Measurements from ENCODE around the gene ADPRHL1.
A peak's percentile ranks its signal among the peaks of the same experiment; 100 is the strongest.

ADPRHL1 gene

GRCh38 chr13:113452942-113453901, at the start of gene ADPRHL1:
ADPRHL1 (minus strand) TSS chr13:113453488; CDS start chr13:113453437, 51 bp downstream.
- no peak for DNase-seq

DNA sequence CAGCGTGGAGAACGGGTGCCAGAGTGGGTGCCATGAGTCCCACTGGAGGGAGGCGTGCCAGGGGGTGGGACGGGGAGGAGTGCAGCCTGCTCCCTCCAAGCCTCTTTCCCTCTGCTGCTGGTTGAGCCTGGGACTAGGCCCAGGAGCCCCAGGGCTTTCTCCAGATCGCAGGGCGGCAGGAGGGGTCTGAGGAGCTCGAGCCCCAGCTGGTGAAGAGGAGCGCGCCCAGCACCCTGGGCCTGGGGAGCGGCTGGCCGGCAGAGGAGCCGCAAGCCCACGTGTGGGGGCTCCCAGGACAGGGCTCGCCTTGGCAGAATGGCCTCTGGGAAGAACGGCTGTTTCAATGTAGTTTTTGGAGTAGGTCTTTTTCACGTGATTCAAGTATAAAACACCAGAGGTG, 49.4 kb upstream of the ADPRHL1 start:
- no peak for DNase-seq

DNA sequence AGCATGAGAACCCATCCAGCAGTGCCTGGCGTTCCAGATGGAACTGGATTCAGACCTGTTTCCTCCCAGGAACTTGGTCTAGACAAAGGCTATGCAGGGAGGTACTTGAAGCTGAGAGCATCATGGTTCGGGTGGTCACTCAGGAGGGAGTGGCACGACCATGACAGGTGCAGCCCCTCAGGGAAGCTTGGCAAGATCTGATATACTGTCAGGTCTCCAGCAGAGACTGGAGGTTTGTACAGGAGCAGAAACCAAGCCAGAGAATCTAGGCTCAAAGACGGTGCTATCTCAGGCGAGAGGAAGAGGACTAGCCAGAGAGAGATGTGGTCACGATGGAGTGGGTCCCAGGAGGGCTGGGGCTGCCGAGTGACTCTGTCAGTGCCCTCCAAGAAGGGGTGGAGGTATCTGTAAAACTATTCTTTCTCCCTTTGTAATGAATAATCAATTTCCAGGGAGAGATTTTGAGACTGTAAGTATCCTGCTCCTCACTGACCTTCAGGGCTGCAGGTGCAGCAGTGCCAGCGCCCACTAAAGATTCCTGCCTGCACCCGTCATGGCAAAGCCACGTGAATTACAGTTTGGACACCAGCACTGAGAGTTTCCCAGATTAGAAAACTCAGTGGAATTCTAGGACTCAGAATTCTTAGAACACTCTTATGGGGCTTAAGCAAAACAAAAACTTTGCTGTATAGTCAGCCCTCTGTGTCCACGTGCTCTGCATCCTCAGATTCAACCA, 47.4 kb upstream of the ADPRHL1 start:
- DNase-seq: no peak

- no peak for DNase-seq
Observed at GRCh38 chr13:113499936-113500335, 46.6 kb upstream of the ADPRHL1 start.

DNA sequence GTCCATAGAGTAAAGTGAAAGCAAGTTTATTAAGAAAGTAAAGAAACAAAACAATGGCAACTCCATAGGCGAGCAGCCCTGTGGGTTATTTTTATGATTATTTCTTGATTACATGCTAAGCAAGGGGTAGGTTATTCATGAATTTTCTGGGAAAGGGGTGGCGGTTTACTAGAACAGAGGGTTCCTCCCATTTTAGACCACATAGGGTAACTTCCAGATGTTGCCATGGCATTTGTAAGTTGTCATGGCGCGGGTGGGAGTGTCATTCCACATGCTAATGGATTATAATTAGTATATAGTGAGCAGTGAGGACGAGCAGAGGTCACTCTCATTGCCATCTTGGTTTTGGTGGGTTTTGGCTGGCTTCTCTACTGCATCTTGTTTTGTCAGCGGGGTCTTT, 45.6 kb upstream of the ADPRHL1 start:
- DNase-seq: no peak

- no peak for DNase-seq
Observed at GRCh38 chr13:113497217-113497616, 43.9 kb upstream of the ADPRHL1 start.

- no peak for DNase-seq
Observed at GRCh38 chr13:113495494-113496210, 42.4 kb upstream of the ADPRHL1 start.

DNA sequence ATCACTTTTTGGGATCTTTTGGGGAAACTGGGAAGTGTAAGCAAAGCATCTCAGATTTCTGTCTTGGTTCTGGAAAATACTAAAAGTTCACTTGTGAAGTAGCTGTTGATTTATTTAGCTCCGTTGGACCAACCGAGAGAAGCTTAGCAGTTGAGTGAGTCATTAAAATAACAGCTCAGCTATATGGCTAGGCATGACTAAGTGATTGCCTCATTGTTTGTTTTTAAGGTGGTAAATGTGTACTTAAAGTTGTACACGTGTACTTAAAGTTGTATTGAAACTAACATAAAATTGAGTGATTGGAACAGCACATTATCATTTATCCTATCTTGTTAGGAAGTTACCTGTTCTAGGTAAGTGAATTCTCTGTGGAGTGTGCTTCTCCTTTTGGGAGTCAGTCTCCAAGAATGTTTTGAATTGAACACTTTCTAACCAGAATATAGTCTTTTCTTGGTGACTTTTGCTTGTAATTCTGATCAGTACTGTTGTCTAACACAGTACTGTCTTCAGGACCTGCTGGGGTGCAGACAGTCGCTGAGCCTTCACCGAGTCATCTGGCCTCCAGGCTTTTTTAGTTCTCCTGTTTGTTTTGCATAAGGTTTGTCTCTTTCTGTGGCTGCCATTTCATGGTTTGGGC, 40.1 kb upstream of the ADPRHL1 start:
- no peak for DNase-seq

- DNase-seq: no peak
Observed at GRCh38 chr13:113491982-113492381, 38.7 kb upstream of the ADPRHL1 start.

DNA sequence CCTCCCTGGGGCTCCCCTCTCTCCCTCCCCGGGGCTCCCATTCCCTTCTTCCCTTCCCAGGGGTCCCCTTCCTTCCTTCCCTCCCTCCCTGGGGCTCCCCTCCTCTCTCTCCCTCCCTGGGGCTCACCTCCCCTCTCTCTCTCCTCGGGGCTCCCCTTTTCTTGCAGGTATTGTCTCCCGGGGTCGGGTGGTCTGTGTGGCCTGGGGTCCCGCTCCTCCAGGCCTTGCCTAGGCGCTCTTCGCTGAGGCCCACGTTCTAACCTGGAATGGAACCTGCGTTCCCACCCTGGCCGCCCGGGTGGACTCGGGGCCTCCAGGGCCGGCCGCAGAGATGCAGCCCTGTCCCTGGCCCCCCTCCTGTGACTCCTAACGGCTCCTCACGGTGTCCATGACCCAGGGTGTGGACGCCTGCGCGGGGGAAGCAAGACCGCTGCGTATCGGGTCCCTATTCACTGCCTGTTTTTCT, 38.2 kb upstream of the ADPRHL1 start:
- no peak for DNase-seq

GRCh38 chr13:113490496-113491417, 37.5 kb upstream of the ADPRHL1 start, which contains the start of gene DCUN1D2:
DCUN1D2 (minus strand) TSS chr13:113490711; CDS start chr13:113490669, 42 bp downstream.
- peak; percentile 86 for DNase-seq

GRCh38 chr13:113489549-113490495, 36.5 kb upstream of the ADPRHL1 start:
- DNase-seq: peak; percentile 57

GRCh38 chr13:113489171-113489548, 35.9 kb upstream of the ADPRHL1 start:
- no peak for DNase-seq

GRCh38 chr13:113488283-113488682, 35.0 kb upstream of the ADPRHL1 start:
- DNase-seq: no peak

- DNase-seq: no peak
Observed at GRCh38 chr13:113486698-113487097, 33.4 kb upstream of the ADPRHL1 start.

DNA sequence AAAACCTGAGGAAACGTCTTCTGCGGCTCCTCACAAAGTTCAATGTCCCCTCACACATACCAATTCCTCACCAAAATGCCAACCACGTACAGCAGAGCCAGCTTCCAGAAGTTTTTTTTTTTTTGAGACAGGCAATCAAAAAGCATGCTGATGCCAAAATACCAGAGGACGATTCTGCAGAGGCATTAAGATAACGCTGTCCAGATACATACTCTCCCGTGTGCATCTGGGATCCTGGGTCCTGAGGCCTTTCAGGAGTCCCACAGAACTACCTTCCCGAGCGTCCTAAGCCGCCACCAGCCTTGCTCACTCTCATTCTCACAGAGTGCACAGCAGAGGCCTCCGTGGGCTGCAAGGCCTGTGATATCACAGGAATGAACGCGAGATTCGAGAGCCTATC, 32.3 kb upstream of the ADPRHL1 start:
- DNase-seq: no peak

DNA sequence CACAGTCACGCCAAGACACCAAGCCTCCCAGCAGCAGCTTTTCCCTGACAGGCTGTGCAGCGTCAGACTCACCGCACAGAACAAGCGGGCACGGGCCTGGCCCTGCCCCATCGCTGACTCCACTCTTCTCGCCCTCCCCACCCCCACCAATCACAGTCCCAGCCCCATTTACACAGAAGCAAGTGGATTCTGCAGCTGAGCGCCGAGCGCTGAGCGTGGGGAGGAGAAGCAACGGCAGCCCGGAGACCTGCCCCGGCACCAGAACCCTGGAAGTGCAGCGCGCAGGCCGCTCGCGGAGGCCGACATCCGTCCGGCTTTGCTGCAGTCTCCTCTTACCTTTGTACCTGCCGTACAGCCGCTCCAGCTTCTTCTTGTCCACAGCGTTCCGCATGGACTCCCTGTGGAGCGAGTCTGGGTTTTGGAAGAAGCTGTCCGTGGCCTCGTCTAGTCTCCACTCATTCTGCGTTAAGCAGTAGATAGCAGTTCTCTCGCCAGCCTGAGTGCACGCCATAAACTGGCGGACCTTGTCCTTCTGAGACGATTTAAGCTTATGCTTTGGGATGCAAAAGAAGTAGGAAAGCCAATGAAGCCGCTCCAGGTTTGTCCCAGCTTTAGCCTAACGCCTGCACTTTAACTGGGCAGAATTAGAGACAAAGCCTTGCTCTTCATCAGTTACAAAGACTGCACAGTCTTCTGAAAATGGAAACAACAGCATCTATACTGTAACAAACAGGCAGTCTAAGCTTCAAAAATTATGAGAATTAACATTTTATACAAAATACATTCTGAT, 30.4 kb upstream of the ADPRHL1 start:
- no peak for DNase-seq

- no peak for DNase-seq
Observed at GRCh38 chr13:113483081-113483480, 29.8 kb upstream of the ADPRHL1 start.

DNA sequence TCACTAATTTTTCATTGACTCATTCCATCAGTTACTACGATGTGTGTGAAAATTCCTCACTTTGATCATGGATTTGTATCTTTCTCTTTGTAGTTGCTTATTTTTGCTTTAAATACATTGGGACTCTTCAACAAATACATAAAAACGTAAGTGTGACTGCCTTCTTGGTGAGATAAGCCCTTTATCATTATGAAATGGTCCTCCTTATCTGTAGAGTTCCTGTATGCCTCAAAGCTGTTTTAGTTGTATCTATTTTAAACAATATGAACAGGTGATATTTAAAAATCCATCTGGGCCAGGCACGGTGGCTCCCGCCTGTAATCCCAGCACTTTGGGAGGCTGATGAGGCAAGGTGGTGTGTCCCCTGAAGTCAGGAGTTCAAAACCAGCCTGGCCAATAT, 25.9 kb upstream of the ADPRHL1 start:
- no peak for DNase-seq

Measured in stimulated activated CD4-positive, alpha-beta T cell treated with anti-CD3 and anti-CD28 coated beads, Interleukin-15, amount 100 ng/mL, for 24 hours (primary cell).